IMR-90 (cell line): Measurements from ENCODE around the gene TPM2. TPM values are rescaled to one million over a fixed set of nuclear protein-coding genes. Genes with fewer than 3 reads are reported as not detected.

Experiments used
- ATAC-seq: fragments of 200-7000 bp; cut with Tn5 transposase; 2 replicates; pipeline ENCODE4 v1.9.1; 2020; ENCODE audit warnings: low read depth, mild to moderate bottlenecking, moderate library complexity
- BruUV-seq: library from RNA; stranded (reverse); fragments of 400-500 nt; replicated peaks from 2 replicates; lab custom pipeline; 2021; lab: Mats Ljungman, UMichigan
- CTCF ChIA-PET: fragments of 300-600 bp; formaldehyde crosslinking; extraction: SDS; loops from one replicate; lab custom pipeline; 2021; ENCODE audit warnings: antibody characterized with exemption; lab: Yijun Ruan, JAX
- POLR2A ChIA-PET: fragments of 300-600 bp; sonication (Branson Sonifier 250); formaldehyde crosslinking; loops from one replicate; lab custom pipeline; 2022; ENCODE audit warnings: antibody characterized with exemption; ENCODE audit not compliant: unreplicated experiment; lab: Charles Lee
- DNase-seq: peaks from one replicate; pipeline ENCODE4 v3.0.0; 2013
- H2AFZ ChIP-seq: replicated peaks from 2 replicates; pipeline ENCODE3; 2013; ENCODE audit warnings: low read length, mild to moderate bottlenecking; ENCODE audit not compliant: poor library complexity
- H2AK5ac ChIP-seq: 2 replicates; pipeline ENCODE4 v1.6.1; 2013; ENCODE audit warnings: low read depth, low read length, inconsistent platforms
- H2AK9ac ChIP-seq: replicated peaks from 2 replicates; pipeline ENCODE3; 2013; ENCODE audit warnings: mild to moderate bottlenecking, low read depth, low read length, moderate library complexity; ENCODE audit not compliant: poor library complexity
- H2BK120ac ChIP-seq: 2 replicates; pipeline ENCODE4 v1.6.1; 2013; ENCODE audit warnings: low read depth, low read length, inconsistent platforms
- H2BK15ac ChIP-seq: 3 replicates; pipeline ENCODE4 v1.6.1; 2013; ENCODE audit warnings: low read depth, low read length, inconsistent platforms
- H2BK20ac ChIP-seq: 2 replicates; pipeline ENCODE4 v1.6.1; 2013; ENCODE audit warnings: low read depth, mild to moderate bottlenecking, inconsistent platforms, low read length, moderate library complexity
- H2BK5ac ChIP-seq: 2 replicates; pipeline ENCODE4 v1.6.1; 2013; ENCODE audit warnings: mild to moderate bottlenecking, low read depth, low read length, inconsistent platforms; ENCODE audit not compliant: poor library complexity, severe bottlenecking
- H3K14ac ChIP-seq: replicated peaks from 2 replicates; pipeline ENCODE4 v1.6.1; 2013; ENCODE audit warnings: low read depth, low read length, inconsistent platforms
- H3K18ac ChIP-seq: 2 replicates; pipeline ENCODE4 v1.6.1; 2013; ENCODE audit warnings: low read depth, low read length, control low read depth
- H3K23ac ChIP-seq: 2 replicates; pipeline ENCODE4 v1.6.1; 2013; ENCODE audit warnings: low read depth, low read length, inconsistent platforms
- H3K27ac ChIP-seq: 2 replicates; pipeline ENCODE4 v1.5.1; 2013; ENCODE audit warnings: mild to moderate bottlenecking, control low read depth, low read length; ENCODE audit not compliant: insufficient read depth
- H3K27me3 ChIP-seq: 2 replicates; pipeline ENCODE4 v1.6.1; 2013; ENCODE audit warnings: low read length; ENCODE audit not compliant: control insufficient read depth, insufficient read depth
- H3K36me3 ChIP-seq: 2 replicates; pipeline ENCODE4 v1.6.1; 2013; ENCODE audit warnings: low read length, mixed read lengths; ENCODE audit not compliant: control insufficient read depth, insufficient read depth
- H3K4ac ChIP-seq: 2 replicates; pipeline ENCODE4 v1.6.1; 2013; ENCODE audit warnings: low read depth, low read length, inconsistent platforms
- H3K4me1 ChIP-seq: 2 replicates; pipeline ENCODE4 v1.6.1; 2013; ENCODE audit warnings: low read length, mixed read lengths; ENCODE audit not compliant: control insufficient read depth, insufficient read depth
- H3K4me2 ChIP-seq: 2 replicates; pipeline ENCODE4 v1.6.1; 2013; ENCODE audit warnings: low read depth, mild to moderate bottlenecking, control low read depth, low read length, moderate library complexity
- H3K4me3 ChIP-seq: 2 replicates; pipeline ENCODE4 v1.5.1; 2013; ENCODE audit warnings: low read depth, mild to moderate bottlenecking, control low read depth, low read length, moderate library complexity; ENCODE audit not compliant: insufficient read depth
- H3K56ac ChIP-seq: 2 replicates; pipeline ENCODE4 v1.6.1; 2013; ENCODE audit warnings: low read length, inconsistent platforms; ENCODE audit not compliant: insufficient read depth; ENCODE audit errors: extremely low read depth
- H3K79me1 ChIP-seq, 2 experiments: 2 replicates each; pipeline ENCODE4 v1.6.1; 2013; ENCODE audit warnings: low read length in 2 of 2, inconsistent platforms in 1 of 2, low read depth in 1 of 2
- H3K9ac ChIP-seq: 2 replicates; pipeline ENCODE4 v1.6.1; 2013; ENCODE audit warnings: low read depth, low read length, control low read depth
- H3K9me1 ChIP-seq: 2 replicates; pipeline ENCODE4 v1.6.1; 2013; ENCODE audit warnings: low read length, inconsistent platforms; ENCODE audit not compliant: insufficient read depth
- H3K9me3 ChIP-seq: 2 replicates; pipeline ENCODE4 v1.6.1; 2013; ENCODE audit warnings: low read length; ENCODE audit not compliant: control insufficient read depth, insufficient read depth
- H4K20me1 ChIP-seq: 2 replicates; pipeline ENCODE4 v1.6.1; 2013; ENCODE audit warnings: low read length, inconsistent platforms; ENCODE audit not compliant: insufficient read depth
- H4K5ac ChIP-seq: 2 replicates; pipeline ENCODE4 v1.6.1; 2013; ENCODE audit warnings: mild to moderate bottlenecking, low read depth, low read length, control low read depth
- H4K8ac ChIP-seq, 2 experiments: 2 replicates each; pipeline ENCODE4 v1.6.1; 2013; ENCODE audit warnings: low read depth in 2 of 2, low read length in 2 of 2, control low read depth in 1 of 2, inconsistent platforms in 1 of 2
- H4K91ac ChIP-seq: 2 replicates; pipeline ENCODE4 v1.6.1; 2013; ENCODE audit warnings: low read depth, low read length, inconsistent platforms; ENCODE audit not compliant: insufficient read depth
- BHLHE40 ChIP-seq: fragments of 150-350 bp; IDR thresholded peaks from 2 replicates; pipeline ENCODE4 v1.6.1; 2016; ENCODE audit warnings: mild to moderate bottlenecking, low read depth, low read length
- CEBPB ChIP-seq: IDR thresholded peaks from 2 replicates; pipeline ENCODE4 v1.6.1; 2012; ENCODE audit warnings: low read depth, low read length, improper control_type of control experiment
- CHD1 ChIP-seq: IDR thresholded peaks from 2 replicates; pipeline ENCODE4 v1.6.1; 2012; ENCODE audit warnings: low read depth, low read length, improper control_type of control experiment
- CTCF ChIP-seq: conservative IDR thresholded peaks from 2 replicates; pipeline ENCODE4 v1.5.1; 2012; ENCODE audit warnings: mild to moderate bottlenecking, low read depth, low read length, improper control_type of control experiment
- ELK1 ChIP-seq: fragments of 150-350 bp; IDR thresholded peaks from 2 replicates; pipeline ENCODE4 v1.6.1; 2016; ENCODE audit warnings: low read depth, mild to moderate bottlenecking, low read length, moderate library complexity, borderline replicate concordance
- FOS ChIP-seq: fragments of 150-350 bp; IDR thresholded peaks from 2 replicates; pipeline ENCODE4 v1.6.1; 2016; ENCODE audit warnings: low read depth, low read length
- MAFK ChIP-seq: IDR thresholded peaks from 2 replicates; pipeline ENCODE4 v1.6.1; 2012; ENCODE audit warnings: low read depth, low read length, improper control_type of control experiment
- MAZ ChIP-seq: IDR thresholded peaks from 2 replicates; pipeline ENCODE4 v1.6.1; 2012; ENCODE audit warnings: low read depth, mild to moderate bottlenecking, low read length, improper control_type of control experiment, moderate library complexity, borderline replicate concordance
- MXI1 ChIP-seq: IDR thresholded peaks from 2 replicates; pipeline ENCODE4 v1.6.1; 2012; ENCODE audit warnings: low read depth, mild to moderate bottlenecking, low read length, moderate library complexity, borderline replicate concordance
- NFE2L2 ChIP-seq: fragments of 150-350 bp; IDR thresholded peaks from 2 replicates; pipeline ENCODE4 v1.6.1; 2016; ENCODE audit warnings: low read depth, mild to moderate bottlenecking, low read length
- POLR2A ChIP-seq: IDR thresholded peaks from 2 replicates; pipeline ENCODE4 v1.6.1; 2012; ENCODE audit warnings: mild to moderate bottlenecking, low read depth, low read length
- RAD21 ChIP-seq: IDR thresholded peaks from 2 replicates; pipeline ENCODE4 v1.6.1; 2012; ENCODE audit warnings: low read length, improper control_type of control experiment
- RCOR1 ChIP-seq: IDR thresholded peaks from 2 replicates; pipeline ENCODE4 v1.6.1; 2012; ENCODE audit warnings: mild to moderate bottlenecking, low read length, improper control_type of control experiment; ENCODE audit not compliant: insufficient replicate concordance
- RFX5 ChIP-seq: IDR thresholded peaks from 2 replicates; pipeline ENCODE4 v1.8.0; 2012; ENCODE audit warnings: low read depth, mild to moderate bottlenecking, low read length, moderate library complexity
- SMC3 ChIP-seq: fragments of 150-350 bp; IDR thresholded peaks from 2 replicates; pipeline ENCODE4 v1.6.1; 2016; ENCODE audit warnings: low read depth, mild to moderate bottlenecking, antibody characterized with exemption, low read length, moderate library complexity
- USF2 ChIP-seq: fragments of 150-350 bp; IDR thresholded peaks from 2 replicates; pipeline ENCODE4 v1.6.1; 2017; ENCODE audit warnings: mild to moderate bottlenecking, antibody characterized with exemption, low read length, low read depth
- WGBS, 2 experiments: methylation state at CpG; one replicate each; pipeline versions ENCODE4 v1.1.5 to v1.1.7; 2013; ENCODE audit warnings: missing lambda C conversion rate in 2 of 2; ENCODE audit not compliant: insufficient read length in 1 of 2; ENCODE audit errors: extremely low coverage in 2 of 2; 5-methylcytosine and 5-hydroxymethylcytosine counted together
- dilution Hi-C: fragments of 300-500 bp; cut with HindIII; formaldehyde crosslinking; loops from one replicate; pipeline ENCODE4 v1.14.3; 2018; ENCODE audit warnings: low sequenced_read_pairs; ENCODE audit not compliant: unreplicated experiment
- in situ Hi-C: fragments of 300-500 bp; cut with MboI; formaldehyde crosslinking; loops from 3 replicates; pipeline ENCODE4 v1.14.3; 2019; ENCODE audit warnings: low sequenced_read_pairs, inconsistent platforms, mixed read lengths
- intact Hi-C: fragments of 100-400 bp; cut with micrococcal nuclease; formaldehyde crosslinking; loops from 2 replicates; pipeline ENCODE4 v1.10.0; 2022
- polyA plus RNA-seq, 3 experiments: library from polyadenylated mRNA; depleted of rRNA; stranded (reverse); fragments of >200 nt; gene quantifications; 2 replicates each; pipeline ENCODE4 v1.2.3, GENCODE V29; 2012; ENCODE audit warnings: low replicate concordance in 1 of 3
- total RNA-seq: library from RNA; depleted of rRNA; stranded (reverse); fragments of >200 nt; gene quantifications from 2 replicates; pipeline ENCODE4 v1.2.3, GENCODE V29; 2012

The TPM2 gene
- total and polyA plus RNA-seq, 2 of the 4 experiments (the other 2 are of a cell fraction), result 960 to 2,500 TPM

- H3K27ac ChIP-seq, result no peak overlapping the region
- intact Hi-C loops (no loop called here), dilution Hi-C loops (no loop called here), in situ Hi-C loops (no loop called here)
- POLR2A ChIA-PET, result no interaction called here
- no peak for TF ChIP-seq RAD21
- no peak for TF ChIP-seq NFE2L2
- TF ChIP-seq ELK1, result no peak
- TF ChIP-seq MAFK, result no peak
- no peak for TF ChIP-seq SMC3
- no peak for TF ChIP-seq POLR2A
- no peak for TF ChIP-seq USF2
- TF ChIP-seq MXI1, result no peak
- no peak for TF ChIP-seq BHLHE40
- TF ChIP-seq RFX5, result no peak
- no peak for TF ChIP-seq MAZ
- TF ChIP-seq CEBPB, result no peak
- no peak for TF ChIP-seq CHD1
- no peak for TF ChIP-seq RCOR1
- TF ChIP-seq CTCF, result no peak
- no peak for TF ChIP-seq FOS
- no peaks in the 10 kb centered on the region for H3K27me3 ChIP-seq
- H3K4me3 ChIP-seq, result no peak overlapping the region
- no peak overlapping the region for H2AFZ ChIP-seq
- no peak overlapping the region for H4K5ac ChIP-seq
- no peak overlapping the region for H2BK20ac ChIP-seq
- 100% methylated on average over 1 of the region's 11 CpGs; no CpG with 5 or more reads in 1 of the 2 experiments for WGBS, 2 experiments
- H4K8ac ChIP-seq, result no peak overlapping the region
- no peak overlapping the region for H3K14ac ChIP-seq
- H3K9me3 ChIP-seq, result no peaks in the 10 kb centered on the region
- no peak overlapping the region for H2BK120ac ChIP-seq
- no peaks in the 10 kb centered on the region for H3K4me1 ChIP-seq
- peaks cover 82% of the 10 kb centered on the region for H3K36me3 ChIP-seq
- no peak overlapping the region for H3K4me2 ChIP-seq
- no peak overlapping the region for H3K4ac ChIP-seq
- ATAC-seq, result no peak
- H3K79me1 ChIP-seq, result peaks cover 34 to 64% of the 10 kb centered on the region in 2 experiments
- peak overlapping the region; percentile 48 for H2AK9ac ChIP-seq
- no TSS peak for BruUV-seq
- H3K9me1 ChIP-seq, result no peaks in the 10 kb centered on the region; the same call in 1 of the 2 replicates
- H3K18ac ChIP-seq, result no peak overlapping the region
- H3K9ac ChIP-seq, result no peak overlapping the region
- no peak overlapping the region for H2AK5ac ChIP-seq
- CTCF ChIA-PET, result interaction anchor here (0.7 to 1.5 kb wide), 3 partner anchors 9 to 18 kb away, joined by 3 to 4 read pairs (median 3); no protein-coding TSS in a partner anchor
- no peak overlapping the region for H3K23ac ChIP-seq
- DNase-seq, result no peak
- no peak overlapping the region for H3K56ac ChIP-seq
- H4K91ac ChIP-seq, result no peak overlapping the region
- peaks cover 26% of the 10 kb centered on the region for H4K20me1 ChIP-seq
- no peak overlapping the region for H2BK15ac ChIP-seq
- no peak overlapping the region for H2BK5ac ChIP-seq
Observed at GRCh38 chr9:35712762-35713400, 23.2 kb upstream of the TPM2 start.
